A549 (cell line): ENCODE data around the gene NTM. TPM values are rescaled to one million over a fixed set of nuclear protein-coding genes. Genes with fewer than 3 reads are reported as not detected.

ENCODE experiments used
- ATAC-seq, 2 experiments: fragments of 200-7000 bp in 1 of 2; fragments of >200 bp in 1 of 2; cut with Nextera tagmentation in 1 of 2; cut with Tn5 transposase in 1 of 2; 3 replicates each; pipeline versions ENCODE4 v1.8.0 to v1.9.1; 2018 to 2020; ENCODE audit warnings: mild to moderate bottlenecking in 1 of 2, moderate library complexity in 1 of 2
- CTCF ChIA-PET: fragments of 300-600 bp; sonication (Branson Sonifier 250); formaldehyde crosslinking; extraction: SDS; loops from one replicate; lab custom pipeline; 2021; ENCODE audit warnings: antibody characterized with exemption, inconsistent platforms; lab: Yijun Ruan, JAX
- POLR2A ChIA-PET: fragments of 350-600 bp; formaldehyde crosslinking; extraction: SDS; loops from one replicate; lab custom pipeline; 2021; ENCODE audit warnings: antibody characterized with exemption, inconsistent platforms; lab: Yijun Ruan, JAX
- DNase-seq, 2 experiments: peaks; one replicate each; pipeline versions ENCODE4 v3.0.0 to v3.0.0-alpha.2; 2011 to 2016; ENCODE audit warnings: low read depth in 1 of 2, low spot score in 1 of 2
- FAIRE-seq: peaks from 2 replicates; lab custom pipeline; 2011; peaks lifted over from hg19 to GRCh38; lab: Jason Lieb, UNC
- H3K27ac ChIP-seq, 2 experiments: fragments of >200 bp; sonication (Bioruptor Twin); formaldehyde crosslinking; 3 replicates each; pipeline ENCODE4 v1.5.1; 2016 to 2017
- H3K4me1 ChIP-seq: fragments of >200 bp; sonication (Bioruptor Twin); formaldehyde crosslinking; 3 replicates; pipeline ENCODE4 v1.6.1; 2016
- H3K4me2 ChIP-seq: fragments of >200 bp; sonication (Bioruptor Twin); formaldehyde crosslinking; 3 replicates; pipeline ENCODE4 v1.6.1; 2016
- H3K4me3 ChIP-seq: fragments of >200 bp; sonication (Bioruptor Twin); formaldehyde crosslinking; 3 replicates; pipeline ENCODE4 v1.5.1; 2016
- H3K9me3 ChIP-seq: fragments of >200 bp; sonication (Bioruptor Twin); formaldehyde crosslinking; 3 replicates; pipeline ENCODE4 v1.6.1; 2016
- EHF ChIP-seq: fragments of 250-450 bp; sonication (Bioruptor Pico); IDR thresholded peaks from 2 replicates; pipeline ENCODE4 v1.5.0; 2020; ENCODE audit warnings: mild to moderate bottlenecking
- ESRRA ChIP-seq: fragments of 150-350 bp; IDR thresholded peaks from 2 replicates; pipeline ENCODE4 v1.6.1; 2014; ENCODE audit warnings: mild to moderate bottlenecking, low read length, borderline replicate concordance
- FOSB ChIP-seq: fragments of 250-450 bp; sonication (Bioruptor Pico); IDR thresholded peaks from 2 replicates; pipeline ENCODE4 v1.5.0; 2020; ENCODE audit warnings: mild to moderate bottlenecking, moderate library complexity
- FOSL2 ChIP-seq, 2 experiments: fragments of 450-650 bp in 1 of 2; fragments of >200 bp in 1 of 2; sonication (Bioruptor Twin) in 1 of 2; formaldehyde crosslinking; IDR thresholded peaks; 2 replicates each; pipeline versions ENCODE4 v1.5.0 to v1.6.1; 2016 to 2020; ENCODE audit warnings: mild to moderate bottlenecking in 1 of 2, moderate library complexity in 1 of 2
- FOXS1 ChIP-seq: fragments of 250-450 bp; sonication (Bioruptor Pico); IDR thresholded peaks from 2 replicates; pipeline ENCODE4 v1.5.0; 2020; ENCODE audit warnings: mild to moderate bottlenecking, moderate library complexity
- GATA3 ChIP-seq: IDR thresholded peaks from 2 replicates; pipeline ENCODE4 v1.6.1; 2012; ENCODE audit warnings: borderline replicate concordance
- HDAC2 ChIP-seq: fragments of 200-600 bp; sonication (generic); IDR thresholded peaks from 2 replicates; pipeline ENCODE4 v1.6.1; 2016
- HEYL ChIP-seq: fragments of 250-450 bp; sonication (Bioruptor Pico); IDR thresholded peaks from 2 replicates; pipeline ENCODE4 v1.8.0; 2021; ENCODE audit warnings: mild to moderate bottlenecking, moderate library complexity
- HOXA7 ChIP-seq: fragments of 250-450 bp; sonication (Bioruptor Pico); IDR thresholded peaks from 2 replicates; pipeline ENCODE4 v1.5.0; 2020; ENCODE audit warnings: mild to moderate bottlenecking, moderate library complexity
- HOXB13 ChIP-seq: fragments of 250-450 bp; sonication (Bioruptor Pico); IDR thresholded peaks from 2 replicates; pipeline ENCODE4 v1.5.0; 2020; ENCODE audit warnings: low read depth, mild to moderate bottlenecking, moderate library complexity
- HOXB5 ChIP-seq: fragments of 250-450 bp; sonication (Bioruptor Pico); IDR thresholded peaks from 2 replicates; pipeline ENCODE4 v1.5.0; 2020; ENCODE audit warnings: mild to moderate bottlenecking, moderate library complexity
- JUN ChIP-seq, 2 experiments: fragments of >200 bp; sonication (Bioruptor Twin); formaldehyde crosslinking; IDR thresholded peaks; 2 replicates in 1 of 2; 3 replicates in 1 of 2; pipeline ENCODE4 v1.6.1; 2016 to 2017
- KDM1A ChIP-seq: fragments of 200-600 bp; sonication (generic); IDR thresholded peaks from 2 replicates; pipeline ENCODE4 v1.6.1; 2016; ENCODE audit warnings: low read depth, mild to moderate bottlenecking
- MAFK ChIP-seq: fragments of 450-650 bp; IDR thresholded peaks from 2 replicates; pipeline ENCODE4 v1.6.1; 2014; ENCODE audit not compliant: partially characterized antibody
- NFE2L2 ChIP-seq: fragments of 150-350 bp; conservative IDR thresholded peaks from 2 replicates; pipeline ENCODE4 v1.6.1; 2014; ENCODE audit warnings: low read length
- NPAS2 ChIP-seq: fragments of 250-450 bp; sonication (Bioruptor Pico); IDR thresholded peaks from 2 replicates; pipeline ENCODE4 v1.8.0; 2022; ENCODE audit warnings: mild to moderate bottlenecking, moderate library complexity, borderline replicate concordance
- PHF8 ChIP-seq: fragments of 200-600 bp; sonication (generic); IDR thresholded peaks from 2 replicates; pipeline ENCODE4 v1.6.1; 2016; ENCODE audit warnings: low read depth, mild to moderate bottlenecking, antibody characterized with exemption, moderate library complexity, borderline replicate concordance
- POLR2AphosphoS2 ChIP-seq: conservative IDR thresholded peaks from 2 replicates; pipeline ENCODE4 v1.6.1; 2012; ENCODE audit warnings: low read length, improper control_type of control experiment, inconsistent platforms
- RFX5 ChIP-seq: fragments of 450-650 bp; IDR thresholded peaks from 2 replicates; pipeline ENCODE4 v1.7.1; 2014; ENCODE audit warnings: antibody characterized with exemption, mild to moderate bottlenecking, moderate library complexity
- RNF2 ChIP-seq: fragments of 200-600 bp; sonication (generic); IDR thresholded peaks from 2 replicates; pipeline ENCODE4 v1.6.1; 2016; ENCODE audit warnings: low read depth, mild to moderate bottlenecking, antibody characterized with exemption, moderate library complexity, borderline replicate concordance
- ZC3H11A ChIP-seq: fragments of 450-650 bp; IDR thresholded peaks from 2 replicates; pipeline ENCODE4 v1.6.1; 2014; ENCODE audit warnings: antibody characterized with exemption, mild to moderate bottlenecking
- ZFP36 ChIP-seq: fragments of 450-650 bp; IDR thresholded peaks from 2 replicates; pipeline ENCODE4 v1.6.1; 2014; ENCODE audit warnings: borderline replicate concordance; ENCODE audit not compliant: partially characterized antibody
- ZNF302 ChIP-seq: fragments of 250-450 bp; sonication (Bioruptor Pico); IDR thresholded peaks from 2 replicates; pipeline ENCODE4 v1.9.0; 2021; ENCODE audit warnings: inconsistent platforms, mild to moderate bottlenecking, moderate library complexity
- ZSCAN20 ChIP-seq: fragments of 250-450 bp; sonication (Bioruptor Pico); IDR thresholded peaks from 2 replicates; pipeline ENCODE4 v1.8.0; 2022; ENCODE audit warnings: mild to moderate bottlenecking, moderate library complexity
- WGBS: methylation state at CpG from one replicate; pipeline ENCODE4 v1.1.6; 2017; ENCODE audit errors: missing lambda C conversion rate; 5-methylcytosine and 5-hydroxymethylcytosine counted together
- polyA plus RNA-seq, 4 experiments: library from polyadenylated mRNA; depleted of rRNA in 3 of 4; stranded (reverse); fragments of >200 nt; fragmentation: RNase III in 1 of 4; extraction: RNeasy Plus Mini Kit Qiagen cat#74134 plus additional on column Dnase treatment in 1 of 4; gene quantifications; 2 replicates in 3 of 4; 3 replicates in 1 of 4; pipeline ENCODE4 v1.2.3, GENCODE V29; 2011 to 2017
- TF ChIP-seq, protein P1 (sequence below): IDR thresholded peaks from 2 replicates; pipeline ENCODE4 v1.6.1; 2012
- TF ChIP-seq, protein P2 (sequence below): fragments of >200 bp; sonication (Bioruptor Twin); formaldehyde crosslinking; IDR thresholded peaks from 2 replicates; pipeline ENCODE4 v1.6.1; 2016
- TF ChIP-seq, protein P3 (sequence below): fragments of >200 bp; sonication (Bioruptor Twin); formaldehyde crosslinking; IDR thresholded peaks from 3 replicates; pipeline ENCODE4 v1.6.1; 2016
- TF ChIP-seq, protein P4 (sequence below): fragments of 250-450 bp; sonication (Bioruptor Pico); IDR thresholded peaks from 2 replicates; pipeline ENCODE4 v1.5.0; 2021; ENCODE audit warnings: mild to moderate bottlenecking, moderate library complexity, borderline replicate concordance
- TF ChIP-seq, protein P5 (sequence below): fragments of 250-450 bp; sonication (Bioruptor Pico); IDR thresholded peaks from 2 replicates; pipeline ENCODE4 v1.5.0; 2020; ENCODE audit warnings: low read depth, mild to moderate bottlenecking, moderate library complexity
- TF ChIP-seq, protein P6 (sequence below): fragments of >200 bp; sonication (Bioruptor Twin); formaldehyde crosslinking; IDR thresholded peaks from 3 replicates; pipeline ENCODE4 v1.5.1; 2016

Gene NTM
- polyA plus RNA-seq, 2 of the 4 experiments (the other 2 are of a cell fraction) = not detected

DNA sequence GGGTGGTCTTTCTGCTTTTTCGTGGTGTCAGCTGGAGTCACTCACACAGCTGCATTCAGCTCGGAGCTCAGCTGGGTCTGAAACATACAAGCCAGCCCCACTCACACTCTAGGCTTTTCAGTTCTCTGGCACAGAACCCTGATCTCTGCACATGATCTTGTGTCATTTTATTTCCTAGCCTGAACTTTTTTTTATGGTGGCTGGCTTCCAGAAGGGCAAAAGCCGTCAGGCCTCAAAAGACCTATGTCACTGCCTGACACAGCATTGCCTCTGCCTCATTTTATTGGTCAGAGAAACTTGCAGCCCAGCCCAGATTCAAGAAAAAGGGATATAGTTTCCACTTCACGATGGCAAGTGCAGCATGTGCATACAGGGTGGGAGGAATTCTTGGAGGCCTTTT, 117.8 kb downstream of the NTM start:
- Histone ChIP-seq H3K4me1 (no peaks in the 10 kb centered on the region), H3K4me3 (no peak overlapping the region), H3K9me3 (no peaks in the 10 kb centered on the region), H3K27ac (no peak overlapping the region), H3K4me2 (no peak overlapping the region)
- no peak for TF ChIP-seq GATA3
- no peak for TF ChIP-seq HDAC2
- no peak for TF ChIP-seq RFX5
- no peak for TF ChIP-seq ESRRA
- no peak for TF ChIP-seq JUN (IDR thresholded peaks at IDR 0.05)
- TF ChIP-seq POLR2AphosphoS2 = no peak
- TF ChIP-seq NFE2L2 = no peak
- no peak for TF ChIP-seq HOXA7
- TF ChIP-seq, protein P1, sequence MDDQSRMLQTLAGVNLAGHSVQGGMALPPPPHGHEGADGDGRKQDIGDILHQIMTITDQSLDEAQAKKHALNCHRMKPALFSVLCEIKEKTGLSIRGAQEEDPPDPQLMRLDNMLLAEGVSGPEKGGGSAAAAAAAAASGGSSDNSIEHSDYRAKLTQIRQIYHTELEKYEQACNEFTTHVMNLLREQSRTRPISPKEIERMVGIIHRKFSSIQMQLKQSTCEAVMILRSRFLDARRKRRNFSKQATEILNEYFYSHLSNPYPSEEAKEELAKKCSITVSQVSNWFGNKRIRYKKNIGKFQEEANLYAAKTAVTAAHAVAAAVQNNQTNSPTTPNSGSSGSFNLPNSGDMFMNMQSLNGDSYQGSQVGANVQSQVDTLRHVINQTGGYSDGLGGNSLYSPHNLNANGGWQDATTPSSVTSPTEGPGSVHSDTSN = no peak
- TF ChIP-seq HOXB5 (CRISPR knock-in tag) = no peak
- TF ChIP-seq MAFK = no peak
- TF ChIP-seq HEYL (CRISPR knock-in tag) = no peak
- TF ChIP-seq FOSL2 (IDR thresholded peaks at IDR 0.05) = no peak
- no peak for TF ChIP-seq FOSL2 (CRISPR knock-in tag; IDR thresholded peaks at IDR 0.05)
- TF ChIP-seq FOXS1 (CRISPR knock-in tag) = no peak
- no peak for TF ChIP-seq EHF (CRISPR knock-in tag)
- TF ChIP-seq, protein P2, sequence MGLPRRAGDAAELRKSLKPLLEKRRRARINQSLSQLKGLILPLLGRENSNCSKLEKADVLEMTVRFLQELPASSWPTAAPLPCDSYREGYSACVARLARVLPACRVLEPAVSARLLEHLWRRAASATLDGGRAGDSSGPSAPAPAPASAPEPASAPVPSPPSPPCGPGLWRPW = no peak
- TF ChIP-seq ZC3H11A = no peak
- no peak for TF ChIP-seq ZSCAN20 (CRISPR knock-in tag)
- TF ChIP-seq, protein P3, sequence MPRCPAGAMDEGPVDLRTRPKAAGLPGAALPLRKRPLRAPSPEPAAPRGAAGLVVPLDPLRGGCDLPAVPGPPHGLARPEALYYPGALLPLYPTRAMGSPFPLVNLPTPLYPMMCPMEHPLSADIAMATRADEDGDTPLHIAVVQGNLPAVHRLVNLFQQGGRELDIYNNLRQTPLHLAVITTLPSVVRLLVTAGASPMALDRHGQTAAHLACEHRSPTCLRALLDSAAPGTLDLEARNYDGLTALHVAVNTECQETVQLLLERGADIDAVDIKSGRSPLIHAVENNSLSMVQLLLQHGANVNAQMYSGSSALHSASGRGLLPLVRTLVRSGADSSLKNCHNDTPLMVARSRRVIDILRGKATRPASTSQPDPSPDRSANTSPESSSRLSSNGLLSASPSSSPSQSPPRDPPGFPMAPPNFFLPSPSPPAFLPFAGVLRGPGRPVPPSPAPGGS = no peak
- no peak for TF ChIP-seq HOXB13 (CRISPR knock-in tag)
- DNase-seq = no peak
- ATAC-seq = no peak
- 0% methylated on average over 4 of the region's 4 CpGs for WGBS
- FAIRE-seq = no peak
- ChIA-PET POLR2A (no interaction called here), CTCF (no interaction called here)

DNA sequence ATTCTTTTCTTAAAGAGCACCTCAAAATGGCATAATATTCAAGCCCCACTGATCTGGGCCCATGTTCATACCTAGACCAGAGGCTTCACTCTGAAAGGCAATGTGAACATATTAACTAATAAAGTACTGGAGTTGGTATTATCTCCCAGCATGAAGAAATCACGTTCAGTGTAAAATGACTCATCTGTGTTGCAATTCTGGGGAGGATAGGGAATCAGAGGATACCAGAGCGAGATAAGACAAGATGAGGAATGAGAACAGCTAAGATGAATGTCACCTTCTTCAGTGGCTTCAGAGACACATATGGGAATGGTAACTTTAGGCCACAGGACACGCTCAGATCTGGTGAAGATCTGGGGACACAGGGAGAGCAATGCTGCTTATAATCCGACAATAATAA, 121.1 kb downstream of the NTM start:
- H3K4me2 ChIP-seq = no peak overlapping the region
- TF ChIP-seq HEYL (CRISPR knock-in tag) (no peak), NFE2L2 (no peak), ZFP36 (no peak), ZNF302 (CRISPR knock-in tag) (no peak), PHF8 (no peak)
- TF ChIP-seq, all 56 proteins: peak for 0
- no peak for DNase-seq
- no peak for FAIRE-seq
- H3K4me1 ChIP-seq = no peaks in the 10 kb centered on the region
- ChIA-PET POLR2A (no interaction called here), CTCF (interaction anchor here (0.6 kb wide), 1 partner anchor 9 kb away, joined by 3 read pairs; no protein-coding TSS in a partner anchor)
- H3K27ac ChIP-seq = no peak overlapping the region
- WGBS = 26% methylated on average over 4 of the region's 4 CpGs
- H3K4me3 ChIP-seq = no peak overlapping the region
- no peak for ATAC-seq
- H3K9me3 ChIP-seq = no peaks in the 10 kb centered on the region

DNA sequence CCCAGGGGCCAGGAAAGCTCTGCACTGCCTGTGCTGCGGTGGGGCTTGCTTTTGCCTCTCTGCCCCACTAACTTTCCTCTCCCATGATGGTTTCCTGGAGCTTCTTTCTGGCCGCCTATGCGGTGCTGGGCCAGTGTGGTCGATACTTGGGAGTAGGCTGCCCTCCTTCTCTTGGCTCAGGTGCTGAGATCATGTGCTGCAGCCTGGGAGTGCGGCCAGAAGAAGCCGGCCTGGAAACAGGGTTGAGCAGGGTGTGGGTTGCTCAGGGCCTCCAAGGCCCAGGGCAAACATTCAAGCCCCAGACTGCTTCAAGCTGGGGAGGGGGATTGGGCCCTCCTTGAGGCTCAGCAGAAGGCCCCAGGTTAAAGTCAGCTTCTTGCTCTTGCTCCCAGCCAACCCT, 125.0 kb downstream of the NTM start:
- FAIRE-seq (no peak), DNase-seq (no peak), ATAC-seq (no peak)
- H3K4me1 ChIP-seq = no peaks in the 10 kb centered on the region
- WGBS = 9% methylated on average over 4 of the region's 6 CpGs
- no peak overlapping the region for H3K4me3 ChIP-seq
- POLR2A ChIA-PET = no interaction called here
- no peaks in the 10 kb centered on the region for H3K9me3 ChIP-seq
- no peak overlapping the region for H3K27ac ChIP-seq
- no peak overlapping the region for H3K4me2 ChIP-seq
- CTCF ChIA-PET = no interaction called here
- TF ChIP-seq, protein P4, sequence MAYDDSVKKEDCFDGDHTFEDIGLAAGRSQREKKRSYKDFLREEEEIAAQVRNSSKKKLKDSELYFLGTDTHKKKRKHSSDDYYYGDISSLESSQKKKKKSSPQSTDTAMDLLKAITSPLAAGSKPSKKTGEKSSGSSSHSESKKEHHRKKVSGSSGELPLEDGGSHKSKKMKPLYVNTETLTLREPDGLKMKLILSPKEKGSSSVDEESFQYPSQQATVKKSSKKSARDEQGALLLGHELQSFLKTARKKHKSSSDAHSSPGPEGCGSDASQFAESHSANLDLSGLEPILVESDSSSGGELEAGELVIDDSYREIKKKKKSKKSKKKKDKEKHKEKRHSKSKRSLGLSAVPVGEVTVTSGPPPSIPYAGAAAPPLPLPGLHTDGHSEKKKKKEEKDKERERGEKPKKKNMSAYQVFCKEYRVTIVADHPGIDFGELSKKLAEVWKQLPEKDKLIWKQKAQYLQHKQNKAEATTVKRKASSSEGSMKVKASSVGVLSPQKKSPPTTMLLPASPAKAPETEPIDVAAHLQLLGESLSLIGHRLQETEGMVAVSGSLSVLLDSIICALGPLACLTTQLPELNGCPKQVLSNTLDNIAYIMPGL (CRISPR knock-in tag) = no peak
- TF ChIP-seq, protein P5, sequence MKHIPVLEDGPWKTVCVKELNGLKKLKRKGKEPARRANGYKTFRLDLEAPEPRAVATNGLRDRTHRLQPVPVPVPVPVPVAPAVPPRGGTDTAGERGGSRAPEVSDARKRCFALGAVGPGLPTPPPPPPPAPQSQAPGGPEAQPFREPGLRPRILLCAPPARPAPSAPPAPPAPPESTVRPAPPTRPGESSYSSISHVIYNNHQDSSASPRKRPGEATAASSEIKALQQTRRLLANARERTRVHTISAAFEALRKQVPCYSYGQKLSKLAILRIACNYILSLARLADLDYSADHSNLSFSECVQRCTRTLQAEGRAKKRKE = no peak
- no peak for TF ChIP-seq RFX5
- no peak for TF ChIP-seq RNF2
- TF ChIP-seq POLR2AphosphoS2 = no peak
- TF ChIP-seq FOSB = no peak
- TF ChIP-seq, protein P6, sequence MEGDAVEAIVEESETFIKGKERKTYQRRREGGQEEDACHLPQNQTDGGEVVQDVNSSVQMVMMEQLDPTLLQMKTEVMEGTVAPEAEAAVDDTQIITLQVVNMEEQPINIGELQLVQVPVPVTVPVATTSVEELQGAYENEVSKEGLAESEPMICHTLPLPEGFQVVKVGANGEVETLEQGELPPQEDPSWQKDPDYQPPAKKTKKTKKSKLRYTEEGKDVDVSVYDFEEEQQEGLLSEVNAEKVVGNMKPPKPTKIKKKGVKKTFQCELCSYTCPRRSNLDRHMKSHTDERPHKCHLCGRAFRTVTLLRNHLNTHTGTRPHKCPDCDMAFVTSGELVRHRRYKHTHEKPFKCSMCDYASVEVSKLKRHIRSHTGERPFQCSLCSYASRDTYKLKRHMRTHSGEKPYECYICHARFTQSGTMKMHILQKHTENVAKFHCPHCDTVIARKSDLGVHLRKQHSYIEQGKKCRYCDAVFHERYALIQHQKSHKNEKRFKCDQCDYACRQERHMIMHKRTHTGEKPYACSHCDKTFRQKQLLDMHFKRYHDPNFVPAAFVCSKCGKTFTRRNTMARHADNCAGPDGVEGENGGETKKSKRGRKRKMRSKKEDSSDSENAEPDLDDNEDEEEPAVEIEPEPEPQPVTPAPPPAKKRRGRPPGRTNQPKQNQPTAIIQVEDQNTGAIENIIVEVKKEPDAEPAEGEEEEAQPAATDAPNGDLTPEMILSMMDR = no peak
- no peak for TF ChIP-seq ESRRA
- no peak for TF ChIP-seq KDM1A
- no peak for TF ChIP-seq NPAS2 (CRISPR knock-in tag)
